ENCODE measurements around the gene CELSR3. TPM values are rescaled to one million over a fixed set of nuclear protein-coding genes. Genes with fewer than 3 reads are reported as not detected.
A peak's percentile ranks its signal among the peaks of the same experiment; 100 is the strongest.

CELSR3 gene, protein sequence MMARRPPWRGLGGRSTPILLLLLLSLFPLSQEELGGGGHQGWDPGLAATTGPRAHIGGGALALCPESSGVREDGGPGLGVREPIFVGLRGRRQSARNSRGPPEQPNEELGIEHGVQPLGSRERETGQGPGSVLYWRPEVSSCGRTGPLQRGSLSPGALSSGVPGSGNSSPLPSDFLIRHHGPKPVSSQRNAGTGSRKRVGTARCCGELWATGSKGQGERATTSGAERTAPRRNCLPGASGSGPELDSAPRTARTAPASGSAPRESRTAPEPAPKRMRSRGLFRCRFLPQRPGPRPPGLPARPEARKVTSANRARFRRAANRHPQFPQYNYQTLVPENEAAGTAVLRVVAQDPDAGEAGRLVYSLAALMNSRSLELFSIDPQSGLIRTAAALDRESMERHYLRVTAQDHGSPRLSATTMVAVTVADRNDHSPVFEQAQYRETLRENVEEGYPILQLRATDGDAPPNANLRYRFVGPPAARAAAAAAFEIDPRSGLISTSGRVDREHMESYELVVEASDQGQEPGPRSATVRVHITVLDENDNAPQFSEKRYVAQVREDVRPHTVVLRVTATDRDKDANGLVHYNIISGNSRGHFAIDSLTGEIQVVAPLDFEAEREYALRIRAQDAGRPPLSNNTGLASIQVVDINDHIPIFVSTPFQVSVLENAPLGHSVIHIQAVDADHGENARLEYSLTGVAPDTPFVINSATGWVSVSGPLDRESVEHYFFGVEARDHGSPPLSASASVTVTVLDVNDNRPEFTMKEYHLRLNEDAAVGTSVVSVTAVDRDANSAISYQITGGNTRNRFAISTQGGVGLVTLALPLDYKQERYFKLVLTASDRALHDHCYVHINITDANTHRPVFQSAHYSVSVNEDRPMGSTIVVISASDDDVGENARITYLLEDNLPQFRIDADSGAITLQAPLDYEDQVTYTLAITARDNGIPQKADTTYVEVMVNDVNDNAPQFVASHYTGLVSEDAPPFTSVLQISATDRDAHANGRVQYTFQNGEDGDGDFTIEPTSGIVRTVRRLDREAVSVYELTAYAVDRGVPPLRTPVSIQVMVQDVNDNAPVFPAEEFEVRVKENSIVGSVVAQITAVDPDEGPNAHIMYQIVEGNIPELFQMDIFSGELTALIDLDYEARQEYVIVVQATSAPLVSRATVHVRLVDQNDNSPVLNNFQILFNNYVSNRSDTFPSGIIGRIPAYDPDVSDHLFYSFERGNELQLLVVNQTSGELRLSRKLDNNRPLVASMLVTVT (N-terminal part only)
- 1 to 10 TPM in 3 of 7 donors, under 1 TPM in 4; 0.23 to 3.4 (median 0.92) TPM for total RNA-seq
- under 1 TPM; 0.48 to 0.69 TPM for polyA plus RNA-seq
- long read RNA-seq, donor 1 = 0 reads
- long read RNA-seq, donor 2 = 0 reads
- long read RNA-seq, donor 3, partial matches to known transcripts = 1 of 2 reads
- long read RNA-seq, donor 3, other reads (novel, unspliced or antisense) = 1 of 2 reads

GRCh38 chr3:48662753-48663488, at the start of gene CELSR3:
Gene CELSR3 (minus strand): TSS chr3:48662886. CDS start chr3:48662634, 252 bp downstream.
- Histone ChIP-seq H3K9me3 (no peaks in the 10 kb centered on the region), H3K4me1 (ENCODE audit: insufficient read depth) (peaks cover 8% of the 10 kb centered on the region), H3K27ac (peak within 1 kb of the TSS in 1 of 2 donors; percentile 60), H3K36me3 (no peaks in the 10 kb centered on the region), H3K27me3 (no peaks in the 10 kb centered on the region), H3K4me3 (peak within 1 kb of the TSS; percentile 44)
- peak in 4 of 5 donors; percentile 53 to 81 (median 62) for DNase-seq
- TF ChIP-seq CTCF (IDR thresholded peaks at IDR 0.05) (no peak), POLR2A (IDR thresholded peaks at IDR 0.05) (no peak), EP300 (IDR thresholded peaks at IDR 0.05) (no peak)
- WGBS, 3 donors = 1% methylated on average over 40 to 52 of the region's 52 CpGs
- intact Hi-C loops (cut with DNase I) = no loop called here

GRCh38 chr3:48711727-48712126, 49.0 kb upstream of the CELSR3 start:
- Histone ChIP-seq H3K4me1 (ENCODE audit: insufficient read depth) (peaks cover 18% of the 10 kb centered on the region), H3K27me3 (no peaks in the 10 kb centered on the region)
- WGBS, 3 donors = 62 to 73% (median 71%) methylated on average over 2 of the region's 2 CpGs

DNA sequence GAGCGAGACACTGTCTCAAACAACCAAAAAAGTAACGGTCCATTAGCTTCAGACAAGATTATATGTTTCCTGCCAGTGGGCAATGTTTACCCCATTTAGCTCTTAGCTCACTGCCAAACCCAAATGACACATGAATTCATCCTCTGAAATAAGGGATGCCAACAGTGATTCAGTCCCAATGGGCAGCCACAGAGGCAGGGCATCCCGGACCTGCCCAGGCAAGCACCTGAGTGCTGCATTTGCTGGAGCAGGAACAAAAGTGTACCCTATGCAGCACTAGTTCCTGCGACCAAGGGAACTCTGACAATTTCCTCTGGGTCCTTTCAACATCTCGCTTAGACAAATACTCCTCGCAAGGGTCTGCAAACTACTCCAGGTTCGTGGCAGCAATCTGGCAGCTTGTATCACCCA, 46.4 kb upstream of the CELSR3 start:
- Histone ChIP-seq H3K27ac (no peak overlapping the region), H3K4me3 (no peak overlapping the region), H3K36me3 (no peaks in the 10 kb centered on the region), H3K27me3 (no peaks in the 10 kb centered on the region), H3K4me1 (ENCODE audit: insufficient read depth) (peaks cover 16% of the 10 kb centered on the region), H3K9me3 (no peaks in the 10 kb centered on the region)
- DNase-seq = no peak
- WGBS, 3 donors = 65 to 78% (median 68%) methylated on average over 7 of the region's 7 CpGs
- intact Hi-C loops (cut with DNase I) = no loop called here
- TF ChIP-seq CTCF (IDR thresholded peaks at IDR 0.05) (no peak), POLR2A (IDR thresholded peaks at IDR 0.05) (no peak), EP300 (IDR thresholded peaks at IDR 0.05) (no peak)

More at GRCh38 chr3:48711727-48712126, 49.0 kb upstream of the CELSR3 start:
- Histone ChIP-seq H3K9me3 (no peaks in the 10 kb centered on the region), H3K27ac (no peak overlapping the region), H3K4me3 (no peak overlapping the region), H3K36me3 (no peaks in the 10 kb centered on the region)
- intact Hi-C loops (cut with DNase I) = no loop called here
- no peak for DNase-seq
- TF ChIP-seq CTCF (IDR thresholded peaks at IDR 0.05) = no peak
- no peak for TF ChIP-seq POLR2A (IDR thresholded peaks at IDR 0.05)
- TF ChIP-seq EP300 (IDR thresholded peaks at IDR 0.05) = no peak

All from ovary (tissue), 10 donors.